Smooth muscle cell of the brain vasculature (primary cell): ENCODE measurements around the gene LRGUK.
"Not testable (repeated sequence)": the region's sequence is repeated elsewhere in the genome, so short reads cannot be mapped to it uniquely, and the experiment has no call there.

Experiments used
- DNase-seq: peaks from one replicate; pipeline ENCODE4 v3.0.0-alpha.2; 2012; ENCODE audit warnings: low read depth, low spot score

The LRGUK gene, protein sequence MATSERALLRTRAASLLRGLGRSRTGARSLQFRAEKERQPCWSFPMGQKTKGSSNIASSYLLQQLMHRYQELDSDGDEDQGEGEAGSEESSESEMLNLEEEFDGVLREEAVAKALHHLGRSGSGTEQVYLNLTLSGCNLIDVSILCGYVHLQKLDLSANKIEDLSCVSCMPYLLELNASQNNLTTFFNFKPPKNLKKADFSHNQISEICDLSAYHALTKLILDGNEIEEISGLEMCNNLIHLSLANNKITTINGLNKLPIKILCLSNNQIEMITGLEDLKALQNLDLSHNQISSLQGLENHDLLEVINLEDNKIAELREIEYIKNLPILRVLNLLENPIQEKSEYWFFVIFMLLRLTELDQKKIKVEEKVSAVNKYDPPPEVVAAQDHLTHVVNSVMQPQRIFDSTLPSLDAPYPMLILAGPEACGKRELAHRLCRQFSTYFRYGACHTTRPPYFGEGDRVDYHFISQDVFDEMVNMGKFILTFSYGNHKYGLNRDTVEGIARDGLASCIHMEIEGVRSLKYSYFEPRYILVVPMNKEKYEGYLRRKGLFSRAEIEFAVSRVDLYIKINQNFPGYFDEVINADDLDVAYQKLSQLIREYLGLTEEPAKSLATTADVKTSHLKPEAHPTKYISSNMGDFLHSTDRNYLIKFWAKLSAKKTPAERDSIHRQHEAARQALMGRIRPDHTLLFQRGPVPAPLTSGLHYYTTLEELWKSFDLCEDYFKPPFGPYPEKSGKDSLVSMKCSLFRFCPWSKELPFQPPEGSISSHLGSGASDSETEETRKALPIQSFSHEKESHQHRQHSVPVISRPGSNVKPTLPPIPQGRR

DNA sequence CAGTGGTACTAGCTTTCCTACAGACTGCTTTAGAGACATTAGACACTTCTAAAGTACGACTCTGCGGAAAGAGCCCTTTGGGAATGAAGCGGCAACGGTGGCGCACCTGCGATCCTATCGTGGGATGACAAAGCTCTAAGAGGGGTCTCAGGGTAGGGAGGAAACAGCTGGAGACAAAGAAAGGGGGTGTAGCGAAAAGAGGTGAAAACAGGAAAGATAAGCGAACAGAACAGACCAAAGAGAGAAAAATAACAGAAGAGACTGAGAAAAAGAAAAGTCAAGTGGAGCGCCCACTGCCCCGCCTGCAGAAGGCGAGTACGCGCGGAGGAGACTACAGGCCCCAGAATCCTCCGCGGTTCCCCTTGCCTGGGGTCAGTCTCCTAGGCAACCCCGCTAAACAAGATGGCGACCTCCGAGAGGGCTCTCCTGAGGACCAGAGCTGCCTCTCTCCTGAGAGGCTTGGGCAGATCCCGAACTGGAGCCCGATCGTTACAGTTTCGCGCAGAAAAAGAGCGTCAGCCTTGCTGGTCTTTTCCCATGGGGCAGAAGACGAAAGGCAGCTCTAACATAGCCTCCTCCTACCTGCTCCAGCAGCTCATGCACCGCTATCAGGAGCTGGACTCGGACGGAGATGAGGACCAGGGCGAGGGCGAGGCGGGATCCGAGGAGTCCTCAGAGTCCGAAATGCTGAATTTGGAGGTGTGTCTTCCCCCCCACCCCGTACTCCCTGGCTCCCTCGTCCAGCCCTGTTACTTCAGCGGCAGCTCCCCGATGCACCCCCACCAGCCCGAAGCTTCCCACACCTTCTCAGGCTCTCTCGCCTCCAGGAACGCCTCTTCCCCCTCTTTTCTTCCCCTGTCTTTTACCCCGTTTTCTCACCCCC is at the start of gene LRGUK:
TSS of gene LRGUK (plus strand) at position 375 of the 883 bp plus-strand sequence. CDS start at position 403, 28 bp downstream.
- DNase-seq: peak; percentile 44

DNA sequence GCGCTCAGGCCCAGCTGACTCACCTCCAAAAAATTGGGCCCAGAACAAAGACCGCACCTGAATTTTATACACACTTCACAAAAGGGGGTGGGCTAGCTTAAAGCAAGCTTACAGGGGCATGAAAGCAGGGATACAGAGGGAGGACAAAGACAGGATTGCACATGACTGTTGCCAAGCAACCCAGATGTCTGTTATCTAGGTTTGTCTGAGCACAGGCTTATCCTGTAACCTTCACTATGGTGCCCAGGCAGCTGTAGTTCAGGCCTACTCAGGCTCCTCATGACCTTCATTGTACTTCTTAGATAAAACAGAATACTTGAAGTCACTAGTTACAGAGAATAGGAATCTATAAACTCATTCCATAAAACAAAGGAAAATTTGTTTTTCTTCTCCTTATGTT is 49.6 kb upstream of the LRGUK start:
- not testable (repeated sequence) for DNase-seq

DNA sequence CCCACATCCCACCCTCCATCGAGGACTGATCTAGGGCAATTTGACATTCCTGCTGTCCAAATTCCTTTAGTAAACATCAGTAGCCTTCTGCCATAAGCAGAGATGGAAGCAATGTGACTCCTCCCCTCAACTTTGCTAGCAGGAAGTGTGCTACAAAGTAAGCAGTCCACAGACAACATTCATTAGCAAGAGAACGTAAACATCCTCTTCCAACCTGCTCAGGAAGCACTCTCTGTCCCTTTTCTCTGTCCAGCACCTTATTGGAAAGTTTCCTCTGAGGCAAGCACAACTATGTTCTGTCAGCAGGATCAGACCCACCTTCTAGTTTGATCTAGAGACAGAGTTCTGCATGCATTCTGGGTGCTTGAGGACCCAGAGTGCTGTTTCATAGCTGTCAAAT is 48.1 kb upstream of the LRGUK start:
- DNase-seq: no peak

DNA sequence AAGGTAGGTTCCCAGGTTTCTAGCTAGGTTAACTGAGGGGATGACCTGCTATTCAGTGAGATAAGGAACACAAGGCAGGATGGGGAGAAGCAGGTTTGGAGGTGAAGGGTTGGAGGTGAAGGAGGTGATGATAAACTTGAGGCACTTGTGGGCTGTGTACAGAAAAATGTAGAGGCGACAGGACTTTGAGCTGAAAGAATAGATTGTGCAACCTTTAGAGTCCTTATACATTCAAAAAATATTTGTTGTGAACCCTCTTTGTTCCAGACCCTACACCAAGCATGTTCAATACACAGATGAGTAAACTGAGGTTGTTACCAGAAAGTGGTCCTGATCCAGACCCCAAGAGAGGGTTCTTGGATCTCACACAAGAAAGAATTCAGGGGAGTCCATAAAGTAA is 45.4 kb upstream of the LRGUK start:
- no peak for DNase-seq

DNA sequence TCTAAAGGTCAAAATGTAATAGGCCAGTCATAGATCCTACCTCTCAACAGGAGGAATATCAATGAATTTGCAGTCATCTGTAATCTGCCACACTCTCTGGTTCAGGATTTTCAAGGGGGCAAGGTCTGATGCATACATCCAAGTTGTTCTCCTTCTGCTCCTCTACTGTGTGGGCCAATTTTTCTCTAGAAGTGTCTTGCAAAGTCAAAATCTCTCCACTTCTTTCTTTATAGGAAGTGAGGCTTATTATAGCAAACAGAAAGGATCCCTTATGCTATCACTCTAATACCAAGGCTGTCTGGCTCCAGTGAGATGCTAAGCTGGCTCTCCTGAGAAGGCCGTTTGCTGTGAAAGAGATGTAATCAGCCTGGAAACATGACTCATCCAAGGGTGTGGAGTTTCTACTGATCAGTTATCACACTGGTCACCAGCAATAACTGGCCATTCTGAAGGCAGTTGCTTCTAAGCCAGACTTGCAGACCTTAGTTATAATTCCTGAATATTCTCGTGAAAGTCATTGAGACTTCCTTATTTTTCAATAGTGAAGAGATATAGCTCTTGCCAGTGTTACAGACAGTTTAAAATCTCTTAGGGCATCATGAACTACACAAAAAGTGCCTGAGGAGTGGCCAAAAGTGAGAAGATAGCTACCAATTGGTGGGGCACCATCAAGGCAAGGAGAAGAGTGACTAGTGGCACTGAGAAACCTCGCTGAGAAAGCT is 43.2 kb upstream of the LRGUK start:
- DNase-seq: no peak

DNA sequence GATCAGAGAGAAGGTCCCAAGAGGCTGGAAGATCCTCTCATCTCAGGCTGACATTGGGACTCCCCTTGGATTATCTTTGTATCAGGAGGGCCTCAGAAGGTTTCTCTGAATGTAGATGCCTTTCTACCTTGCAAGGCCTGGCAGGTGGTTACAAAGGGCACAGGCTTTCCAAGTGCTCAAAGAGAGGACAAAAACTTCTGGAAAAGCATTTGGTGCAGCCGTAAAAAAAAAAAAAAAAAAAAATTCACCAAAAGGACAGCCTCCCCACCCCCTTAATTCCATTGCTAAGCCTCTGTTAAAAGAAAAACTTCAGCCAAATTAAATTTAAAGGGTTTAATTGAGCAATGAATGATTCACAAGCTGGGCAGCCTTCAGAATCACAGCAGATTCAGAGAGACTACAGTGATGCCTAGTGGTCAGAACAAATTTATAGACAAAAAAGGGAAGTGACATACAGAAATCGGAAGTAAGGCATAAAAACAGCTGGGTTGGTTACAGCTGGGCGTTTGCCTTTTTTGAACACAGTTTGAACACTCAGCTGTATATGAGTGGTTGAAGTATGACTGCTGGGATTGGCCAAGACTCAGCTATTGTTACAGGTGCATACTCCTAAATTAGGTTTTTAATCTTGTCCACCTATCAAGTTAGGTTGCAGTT is 42.5 kb upstream of the LRGUK start:
- no peak for DNase-seq

DNA sequence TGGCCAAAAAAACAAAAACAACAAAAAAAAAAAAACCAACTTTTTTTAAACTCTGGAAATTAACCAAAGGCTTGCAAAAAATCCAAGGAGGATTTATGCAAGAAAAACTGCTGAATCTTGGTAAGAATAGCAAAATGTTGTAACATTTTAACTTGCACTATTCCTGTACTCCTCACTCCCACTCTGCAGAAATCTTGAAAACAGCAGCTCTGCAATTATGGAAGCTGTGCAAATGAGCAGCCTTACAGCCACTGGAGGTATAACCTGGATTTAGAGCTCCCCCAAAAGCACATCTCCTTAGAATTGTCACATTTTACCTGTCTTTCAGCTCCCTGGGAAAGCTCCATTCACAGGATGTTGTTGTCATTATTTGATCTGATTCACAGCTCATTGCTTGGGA is 41.8 kb upstream of the LRGUK start:
- no peak for DNase-seq

DNA sequence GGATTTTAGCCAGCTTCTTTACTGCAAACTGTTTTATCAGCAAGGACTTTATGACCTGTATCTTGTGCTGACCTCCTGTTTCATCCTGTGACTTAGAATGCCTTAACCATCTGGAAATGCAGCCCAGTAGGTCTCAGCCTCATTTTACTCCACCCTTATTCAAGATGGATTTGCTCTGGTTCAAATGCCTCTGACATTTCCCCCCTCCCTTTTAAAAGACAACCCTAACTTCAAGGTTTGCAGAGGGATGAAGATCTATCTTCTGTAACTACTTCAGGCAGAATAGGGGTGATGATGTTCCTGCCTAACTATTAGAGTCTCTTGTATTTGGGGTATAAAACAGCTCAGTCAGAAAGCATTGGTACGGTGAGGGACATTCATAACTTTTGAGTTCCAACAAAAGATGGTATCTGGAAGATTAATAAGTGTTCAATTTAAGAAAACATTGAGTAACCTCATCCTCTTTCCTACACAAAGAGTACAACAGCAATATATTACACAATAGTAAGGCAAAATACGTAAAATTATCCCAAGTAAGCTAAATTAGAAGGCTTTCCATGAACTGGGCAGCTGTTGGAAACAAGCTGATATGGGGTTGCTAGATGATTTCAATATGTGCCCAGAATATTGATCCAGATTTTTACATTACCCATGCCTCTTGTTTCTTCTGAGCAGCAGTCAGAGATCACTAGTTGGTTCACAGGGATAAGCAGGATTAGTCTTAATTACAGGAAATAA is 40.0 kb upstream of the LRGUK start:
- DNase-seq: no peak

DNA sequence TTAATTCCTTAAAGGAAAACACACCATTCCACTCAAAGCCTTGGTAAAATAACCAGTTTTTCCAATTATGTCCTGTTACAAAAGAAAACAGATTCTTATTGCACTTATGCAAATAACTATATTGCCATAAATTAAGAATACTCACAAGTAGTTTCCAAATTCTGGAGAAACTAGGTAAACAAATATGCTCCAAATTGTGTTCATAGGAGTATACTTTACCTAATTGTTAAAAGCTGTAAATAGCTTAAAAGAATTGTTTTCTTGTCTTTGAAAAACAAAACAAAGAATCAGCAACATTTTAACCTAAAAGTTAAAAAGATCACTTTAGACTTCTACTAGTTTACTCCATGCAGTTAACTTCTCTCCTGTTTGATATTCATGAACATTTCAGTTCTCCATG is 38.9 kb upstream of the LRGUK start:
- no peak for DNase-seq

DNA sequence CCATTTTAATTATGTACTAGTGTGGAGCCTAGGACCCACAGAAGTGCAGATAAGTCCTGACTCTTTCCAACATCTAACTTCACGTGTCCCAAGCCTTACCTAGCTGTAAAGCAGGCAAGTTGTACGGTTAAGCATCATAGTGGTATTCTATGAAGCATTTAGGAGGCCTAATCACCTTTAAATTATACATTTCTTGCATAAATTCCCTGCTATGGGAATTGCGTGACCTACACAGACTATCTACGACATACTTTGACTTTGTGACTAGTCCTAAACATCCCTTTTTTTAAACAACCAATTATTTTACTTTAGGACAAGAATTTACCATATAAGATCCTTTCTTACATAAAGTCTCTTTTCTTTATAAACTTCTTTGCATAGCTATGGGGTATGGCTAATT is 37.7 kb upstream of the LRGUK start:
- no peak for DNase-seq

DNA sequence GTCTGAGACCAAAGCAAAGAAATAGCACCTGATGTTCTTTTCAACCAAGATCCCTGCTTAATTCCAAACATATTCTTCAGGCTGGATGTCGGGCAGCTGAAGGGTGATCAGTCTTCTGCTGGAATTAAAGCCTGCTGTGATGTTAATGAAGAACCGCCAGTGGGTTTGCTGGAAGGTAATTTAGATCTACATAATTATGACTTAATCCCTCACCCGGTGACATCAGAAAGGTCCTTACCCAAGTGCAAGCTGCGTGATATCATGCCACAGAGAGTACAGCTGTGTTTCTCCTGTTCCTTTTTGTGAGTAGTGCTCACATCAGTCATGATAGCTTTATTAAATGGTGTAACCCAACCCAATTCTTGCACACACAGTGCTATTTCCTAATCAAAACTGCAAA is 29.1 kb upstream of the LRGUK start:
- no peak for DNase-seq

DNA sequence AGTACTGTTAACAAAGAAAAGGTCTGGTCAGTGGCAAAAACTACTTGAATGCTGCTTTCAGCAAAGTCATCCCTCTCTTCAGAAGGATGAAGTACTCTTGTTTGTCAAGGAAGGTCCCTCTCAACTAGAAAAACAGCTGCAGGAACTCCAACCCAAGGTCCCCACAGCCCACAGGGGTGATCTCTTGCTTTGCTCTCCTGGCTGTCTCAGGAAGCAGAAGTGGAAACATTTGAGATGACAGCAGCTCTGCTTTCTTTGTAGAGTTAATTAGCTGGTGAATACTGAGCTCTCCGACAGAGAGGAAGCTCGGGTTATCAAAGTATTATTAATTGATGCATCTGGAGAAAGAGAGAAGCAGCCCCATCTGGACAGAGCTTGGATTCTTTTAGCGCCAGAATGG is 25.4 kb upstream of the LRGUK start:
- DNase-seq: no peak

DNA sequence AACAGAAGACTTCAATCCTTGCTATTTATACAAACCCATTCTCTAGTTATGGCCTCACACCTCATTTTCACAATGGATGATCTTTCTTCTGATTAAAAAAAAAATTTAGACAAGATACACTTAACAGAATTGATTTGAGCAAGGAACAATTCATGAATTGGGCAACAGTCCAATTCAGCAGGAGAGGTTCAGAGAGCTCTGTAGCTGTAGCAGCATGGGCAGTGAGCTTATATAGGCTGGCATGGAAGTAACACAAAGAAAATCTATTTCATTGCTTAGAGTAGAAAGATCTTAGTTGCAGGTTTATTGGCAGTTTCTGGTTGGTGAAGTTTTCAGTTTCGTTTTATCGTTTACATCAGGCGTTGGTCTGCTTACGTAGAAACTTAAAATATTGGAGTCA is 23.0 kb upstream of the LRGUK start:
- no peak for DNase-seq

DNA sequence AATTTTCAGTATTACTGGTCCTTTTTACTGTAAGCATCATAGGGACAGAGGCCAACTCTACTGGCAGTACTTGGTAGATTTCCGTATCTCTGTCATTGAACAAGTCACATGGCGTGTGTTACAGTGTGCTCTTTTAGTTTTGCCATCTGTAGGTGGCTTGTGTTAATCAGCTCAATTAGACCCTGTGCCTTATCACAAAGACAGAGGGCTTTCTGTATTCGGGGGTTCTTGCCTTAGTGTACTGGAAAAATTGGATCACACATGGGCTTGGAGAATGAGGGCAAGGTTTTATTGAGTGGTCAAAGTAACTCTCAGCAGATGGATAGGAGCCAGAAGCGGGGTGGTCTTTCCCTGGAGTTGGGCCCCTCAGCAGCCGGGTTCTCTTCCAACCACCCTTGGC is 21.3 kb upstream of the LRGUK start:
- DNase-seq: no peak

DNA sequence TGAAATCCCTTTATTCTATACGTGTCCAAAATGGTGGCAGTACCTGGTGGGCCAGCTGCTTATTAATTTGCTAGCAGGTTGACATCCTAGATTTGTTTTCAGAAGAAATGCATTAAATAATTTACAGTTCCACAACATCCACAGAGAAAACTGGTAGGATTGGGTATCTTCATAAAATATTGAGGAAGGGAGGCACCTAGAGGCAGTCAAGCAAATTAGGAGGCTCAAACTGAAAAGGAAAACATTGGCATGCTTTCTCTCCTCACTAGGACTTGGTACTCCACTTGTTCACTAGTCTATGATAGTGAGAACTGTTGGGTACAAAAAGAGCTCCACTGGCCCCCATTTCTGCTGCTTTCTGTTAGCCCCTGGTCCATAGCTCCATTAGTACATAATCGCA is 18.3 kb upstream of the LRGUK start:
- DNase-seq: no peak

DNA sequence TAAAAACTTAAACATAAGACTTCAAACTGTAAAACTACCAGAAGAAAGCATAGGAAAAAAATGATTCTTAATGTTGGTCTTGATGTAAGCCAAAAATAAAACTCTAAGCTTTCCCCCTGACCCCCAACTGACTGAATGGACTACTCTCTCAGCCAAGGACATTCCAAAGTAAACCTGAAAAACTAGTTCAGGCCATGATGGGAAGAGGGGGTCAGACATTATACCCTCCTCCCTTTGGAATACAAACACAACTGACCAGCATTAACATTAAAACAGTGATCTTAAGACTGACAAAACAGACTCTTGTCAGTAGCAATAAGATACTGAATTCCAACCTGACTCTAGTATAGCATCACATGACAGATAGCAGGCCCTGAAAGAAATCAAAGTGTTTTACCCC is 13.5 kb upstream of the LRGUK start:
- no peak for DNase-seq

DNA sequence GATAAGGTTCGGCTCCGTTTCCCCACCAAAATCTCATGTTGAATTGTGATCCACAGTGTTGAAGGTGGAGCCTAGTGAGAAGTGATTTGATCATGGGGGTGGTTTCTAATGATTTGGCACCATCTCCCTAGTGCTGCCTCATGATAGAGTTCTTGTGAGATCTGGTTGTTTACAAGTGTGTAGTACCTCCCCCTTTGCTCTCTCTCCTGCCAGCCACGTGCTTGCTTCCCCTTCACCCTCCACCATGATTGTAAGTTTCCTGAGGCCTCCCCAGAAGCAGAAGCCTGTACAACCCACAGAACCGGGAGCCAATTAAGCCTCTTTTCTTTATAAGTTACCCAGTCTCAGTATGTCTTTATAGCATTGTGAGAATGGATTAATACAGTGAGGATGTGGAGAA is 12.1 kb upstream of the LRGUK start:
- DNase-seq: no peak

DNA sequence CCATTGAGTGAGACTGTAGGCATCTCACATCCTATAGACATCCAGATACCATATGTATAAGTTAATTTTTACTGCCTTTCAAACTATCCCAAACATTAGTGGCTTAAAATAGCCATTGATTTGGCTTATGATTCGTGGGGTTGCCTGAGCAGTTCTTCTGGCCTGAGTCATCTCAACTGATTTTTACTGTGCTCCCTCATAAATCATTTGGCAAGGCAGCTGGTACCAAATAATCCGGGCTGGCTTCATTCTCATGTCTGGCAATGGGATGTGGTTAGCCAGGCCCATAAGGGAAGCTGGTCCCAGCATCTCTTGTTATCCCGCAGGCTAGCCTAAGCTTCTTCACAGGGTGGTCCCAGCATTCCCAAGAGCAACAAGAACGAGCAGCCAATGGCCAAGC is 6.7 kb upstream of the LRGUK start:
- DNase-seq: no peak

DNA sequence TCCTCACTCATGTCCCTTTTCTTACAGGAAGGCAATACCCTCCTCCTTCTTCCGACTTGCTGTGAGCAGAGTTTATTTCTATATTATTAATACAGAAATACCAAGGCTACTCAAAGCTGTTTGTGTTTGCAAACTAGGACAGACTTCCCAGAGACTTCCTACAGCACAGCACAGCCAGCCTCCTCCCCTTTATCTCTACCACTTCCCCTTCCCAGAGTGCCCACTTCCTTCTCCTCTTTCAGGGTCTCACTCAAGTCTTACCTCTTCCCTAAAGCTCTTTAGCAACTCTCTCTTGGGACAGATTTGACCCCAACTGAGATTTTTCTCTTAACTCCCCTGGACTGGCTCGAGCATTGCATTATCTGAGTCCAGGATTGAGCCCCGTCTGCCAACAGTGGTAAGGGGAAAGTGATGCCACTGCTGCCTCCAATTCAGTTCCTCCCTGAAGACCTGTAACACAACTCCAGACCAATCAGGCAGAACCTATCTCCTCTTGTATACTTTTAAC is 5.5 kb upstream of the LRGUK start:
- no peak for DNase-seq

DNA sequence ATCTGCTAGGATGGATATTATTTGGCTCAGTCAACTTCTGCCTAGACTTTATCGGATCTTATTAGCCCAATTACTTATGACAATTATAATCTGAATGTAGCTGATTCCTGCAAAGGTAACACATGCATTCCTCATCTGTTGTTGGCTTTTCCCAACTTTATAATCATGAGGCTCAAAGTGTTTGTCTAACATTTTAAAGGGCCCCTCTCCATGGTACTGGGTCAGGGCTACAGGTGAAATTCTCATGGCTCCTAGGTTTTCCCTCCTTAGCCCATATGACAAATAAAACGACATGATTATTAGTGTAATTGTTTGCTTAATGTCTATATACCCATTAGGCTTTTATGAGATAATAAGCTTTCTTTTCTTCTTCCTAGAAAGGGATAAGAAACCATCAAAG is 4.2 kb upstream of the LRGUK start:
- no peak for DNase-seq
